Endodermal cell (in vitro differentiated cells): ENCODE measurements around the gene PTPRN2. TPM values are rescaled to one million over a fixed set of nuclear protein-coding genes. Genes with fewer than 3 reads are reported as not detected.
"Not testable (repeated sequence)": the region's sequence is repeated elsewhere in the genome, so short reads cannot be mapped to it uniquely, and the experiment has no call there.

Source experiments
- DNase-seq: peaks from one replicate; pipeline ENCODE4 v3.0.0-alpha.2; 2017
- H3K27ac ChIP-seq: 2 replicates; pipeline ENCODE4 v1.5.1; 2013; ENCODE audit warnings: mild to moderate bottlenecking, low read depth, low read length, moderate library complexity
- H3K27me3 ChIP-seq: 2 replicates; pipeline ENCODE4 v1.6.1; 2013; ENCODE audit warnings: mild to moderate bottlenecking, low read length, moderate library complexity; ENCODE audit not compliant: insufficient read depth, control insufficient read depth, poor library complexity, severe bottlenecking
- H3K36me3 ChIP-seq: 2 replicates; pipeline ENCODE4 v1.7.0; 2013; ENCODE audit warnings: mild to moderate bottlenecking, low read length, moderate library complexity; ENCODE audit not compliant: control insufficient read depth, insufficient read depth
- H3K4me1 ChIP-seq: one replicate; pipeline ENCODE4 v1.7.0; 2013; ENCODE audit warnings: low read length; ENCODE audit not compliant: control insufficient read depth, insufficient read depth
- H3K4me3 ChIP-seq: 2 replicates; pipeline ENCODE4 v1.5.1; 2013; ENCODE audit warnings: mild to moderate bottlenecking, low read length, moderate library complexity
- H3K9ac ChIP-seq: 2 replicates; pipeline ENCODE4 v1.6.1; 2013; ENCODE audit warnings: mild to moderate bottlenecking, low read length, moderate library complexity; ENCODE audit not compliant: poor library complexity, severe bottlenecking; ENCODE audit errors: extremely low read depth
- H3K9me3 ChIP-seq: 2 replicates; pipeline ENCODE4 v1.6.1; 2013; ENCODE audit warnings: mild to moderate bottlenecking, low read length, moderate library complexity; ENCODE audit not compliant: control insufficient read depth
- H3K27ac Mint-ChIP-seq: 2 replicates; pipeline ENCODE4 v1.8.0; 2020; ENCODE audit warnings: mixed read lengths
- H3K27me3 Mint-ChIP-seq: 2 replicates; pipeline ENCODE4 v1.8.0; 2021; ENCODE audit warnings: mild to moderate bottlenecking, mixed read lengths; ENCODE audit not compliant: insufficient read depth
- H3K36me3 Mint-ChIP-seq: 2 replicates; pipeline ENCODE4 v1.8.0; 2020; ENCODE audit warnings: low read depth, mixed read lengths
- H3K4me1 Mint-ChIP-seq: 2 replicates; pipeline ENCODE4 v1.8.0; 2020; ENCODE audit warnings: mixed read lengths
- H3K4me3 Mint-ChIP-seq: 2 replicates; pipeline ENCODE4 v1.8.0; 2020; ENCODE audit warnings: mild to moderate bottlenecking, moderate library complexity, mixed read lengths
- H3K9me3 Mint-ChIP-seq: 2 replicates; pipeline ENCODE4 v1.8.0; 2020; ENCODE audit warnings: mild to moderate bottlenecking, mixed read lengths
- WGBS, 2 experiments: methylation state at CpG; one replicate each; pipeline versions ENCODE4 v1.1.5 to v1.1.7; 2013; ENCODE audit warnings: missing lambda C conversion rate in 2 of 2, mixed read lengths in 1 of 2; ENCODE audit not compliant: insufficient coverage in 1 of 2, insufficient read length in 1 of 2; 5-methylcytosine and 5-hydroxymethylcytosine counted together
- total RNA-seq, 2 donors: library from RNA; stranded (reverse); fragmentation: NEBNext Ultra II Directional in 1 of 2; extraction: Animal tissue kit (Norgen Biotek cat#: 25700) in 1 of 2; gene quantifications; 2 replicates in 1 of 2; 3 replicates in 1 of 2; pipeline ENCODE4 v1.2.1, GENCODE V29; 2021
- TF ChIP-seq, protein P1 (sequence below): fragments of 200-600 bp; sonication (generic); conservative IDR thresholded peaks from 2 replicates; pipeline ENCODE4 v1.5.0; 2021; ENCODE audit warnings: antibody characterized with exemption, mild to moderate bottlenecking

The PTPRN2 gene
- total RNA-seq, 2 donors from 2014 or later, result 0.69 to 1.2 TPM

DNA sequence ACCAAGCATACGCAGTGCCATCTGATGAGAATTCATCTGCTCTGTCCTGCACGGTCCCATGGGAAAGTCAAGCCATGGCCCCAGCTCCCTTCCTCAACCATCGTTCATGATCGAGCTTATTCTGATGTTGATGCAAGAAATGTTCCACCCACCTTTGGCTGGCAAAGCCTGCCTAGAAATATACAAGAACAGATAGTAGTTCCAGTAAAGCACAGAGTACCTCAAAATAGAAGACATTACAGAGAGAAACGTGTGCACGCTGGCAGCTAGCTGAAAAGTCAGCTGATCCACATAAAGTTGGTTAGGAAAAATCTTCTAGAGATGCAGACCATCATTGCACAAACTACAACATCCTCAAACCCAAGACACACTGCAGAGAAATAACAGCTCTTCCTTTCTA is 127.0 kb downstream of the PTPRN2 start:
- H3K4me3 Mint-ChIP-seq, result no peak overlapping the region
- TF ChIP-seq, protein P1, sequence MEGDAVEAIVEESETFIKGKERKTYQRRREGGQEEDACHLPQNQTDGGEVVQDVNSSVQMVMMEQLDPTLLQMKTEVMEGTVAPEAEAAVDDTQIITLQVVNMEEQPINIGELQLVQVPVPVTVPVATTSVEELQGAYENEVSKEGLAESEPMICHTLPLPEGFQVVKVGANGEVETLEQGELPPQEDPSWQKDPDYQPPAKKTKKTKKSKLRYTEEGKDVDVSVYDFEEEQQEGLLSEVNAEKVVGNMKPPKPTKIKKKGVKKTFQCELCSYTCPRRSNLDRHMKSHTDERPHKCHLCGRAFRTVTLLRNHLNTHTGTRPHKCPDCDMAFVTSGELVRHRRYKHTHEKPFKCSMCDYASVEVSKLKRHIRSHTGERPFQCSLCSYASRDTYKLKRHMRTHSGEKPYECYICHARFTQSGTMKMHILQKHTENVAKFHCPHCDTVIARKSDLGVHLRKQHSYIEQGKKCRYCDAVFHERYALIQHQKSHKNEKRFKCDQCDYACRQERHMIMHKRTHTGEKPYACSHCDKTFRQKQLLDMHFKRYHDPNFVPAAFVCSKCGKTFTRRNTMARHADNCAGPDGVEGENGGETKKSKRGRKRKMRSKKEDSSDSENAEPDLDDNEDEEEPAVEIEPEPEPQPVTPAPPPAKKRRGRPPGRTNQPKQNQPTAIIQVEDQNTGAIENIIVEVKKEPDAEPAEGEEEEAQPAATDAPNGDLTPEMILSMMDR, result no peak
- 82 to 88% methylated on average over 6 of the region's 6 CpGs for WGBS, 2 experiments

DNA sequence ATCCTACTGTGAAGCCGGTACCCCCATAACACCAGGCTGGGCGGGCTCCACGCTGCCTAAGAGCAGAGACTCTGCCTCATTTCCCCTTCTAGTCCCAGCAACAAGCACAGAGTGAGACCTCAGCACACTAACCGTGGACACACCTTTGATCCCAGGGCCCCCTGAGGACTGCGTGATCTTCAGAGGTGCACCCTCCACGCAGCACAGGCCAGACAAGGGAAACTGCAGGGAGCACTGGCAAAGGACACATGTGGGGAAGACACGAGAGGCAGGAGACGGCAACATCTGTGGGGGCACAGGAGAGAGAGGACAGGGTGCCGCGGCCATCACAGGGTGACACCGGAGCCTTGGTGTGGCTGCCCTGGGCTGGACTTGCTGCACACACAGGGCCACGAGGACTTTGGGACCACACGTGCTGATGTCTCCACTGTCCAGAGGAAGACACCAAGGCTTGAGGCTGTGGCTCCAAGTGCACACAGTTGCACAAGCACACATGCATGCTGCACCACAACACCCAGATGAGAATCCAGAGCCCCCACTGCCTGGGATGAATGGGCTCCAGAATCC is 128.8 kb downstream of the PTPRN2 start:
- Mint-ChIP-seq H3K27ac (no peak overlapping the region), H3K27me3 (peaks cover 4% of the 10 kb centered on the region), H3K9me3 (peaks cover 16% of the 10 kb centered on the region), H3K4me1 (no peaks in the 10 kb centered on the region), H3K36me3 (peaks cover 1% of the 10 kb centered on the region), H3K4me3 (no peak overlapping the region)
- H3K9ac ChIP-seq, result no peak overlapping the region
- WGBS, 2 experiments, result 68% methylated on average over 10 to 13 of the region's 13 CpGs
- H3K27ac ChIP-seq, result no peak overlapping the region
- H3K27me3 ChIP-seq, result no peaks in the 10 kb centered on the region
- peaks cover 64% of the 10 kb centered on the region for H3K9me3 ChIP-seq
- H3K4me1 ChIP-seq, result no peaks in the 10 kb centered on the region
- no peak overlapping the region for H3K4me3 ChIP-seq
- TF ChIP-seq, protein P1, result no peak
- H3K36me3 ChIP-seq, result no peaks in the 10 kb centered on the region
- no peak for DNase-seq

More for the DNA sequence above, 127.0 kb downstream of the PTPRN2 start:
- no peaks in the 10 kb centered on the region for H3K27me3 ChIP-seq
- peaks cover 4% of the 10 kb centered on the region for H3K27me3 Mint-ChIP-seq
- no peaks in the 10 kb centered on the region for H3K36me3 Mint-ChIP-seq
- H3K4me3 ChIP-seq, result no peak overlapping the region
- peaks cover 10% of the 10 kb centered on the region for H3K9me3 Mint-ChIP-seq
- peaks cover 74% of the 10 kb centered on the region for H3K9me3 ChIP-seq
- H3K27ac ChIP-seq, result no peak overlapping the region
- no peaks in the 10 kb centered on the region for H3K4me1 ChIP-seq
- H3K36me3 ChIP-seq, result no peaks in the 10 kb centered on the region
- DNase-seq, result no peak
- no peak overlapping the region for H3K27ac Mint-ChIP-seq
- H3K4me1 Mint-ChIP-seq, result no peaks in the 10 kb centered on the region
- H3K9ac ChIP-seq, result no peak overlapping the region

DNA sequence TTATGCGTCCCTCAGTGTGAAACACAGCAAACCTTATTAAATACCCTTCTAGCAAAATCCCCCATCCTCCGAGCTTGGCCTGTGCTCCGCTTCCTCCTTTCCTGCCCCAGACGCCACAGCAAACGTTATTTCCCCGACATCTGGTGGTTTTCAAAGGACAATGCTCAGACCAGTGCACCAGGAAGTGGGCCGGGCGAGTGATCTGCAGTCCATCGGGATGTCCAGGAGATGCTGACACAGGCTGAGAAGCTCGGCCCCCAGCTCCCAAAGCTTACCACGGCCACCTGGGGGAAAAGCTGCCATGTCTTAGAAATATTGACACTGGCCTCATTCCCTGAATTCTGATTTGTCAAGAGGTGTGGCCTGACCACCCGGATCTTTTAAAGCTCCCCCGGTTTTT is 129.5 kb downstream of the PTPRN2 start:
- Histone ChIP-seq H3K4me3 (no peak overlapping the region), H3K4me1 (no peaks in the 10 kb centered on the region), H3K9me3 (peaks cover 64% of the 10 kb centered on the region), H3K27ac (no peak overlapping the region), H3K9ac (no peak overlapping the region), H3K36me3 (no peaks in the 10 kb centered on the region), H3K27me3 (no peaks in the 10 kb centered on the region)
- TF ChIP-seq, protein P1, result no peak
- Mint-ChIP-seq H3K4me1 (no peaks in the 10 kb centered on the region), H3K36me3 (peaks cover 1% of the 10 kb centered on the region), H3K27me3 (peaks cover 4% of the 10 kb centered on the region), H3K4me3 (no peak overlapping the region), H3K9me3 (peaks cover 16% of the 10 kb centered on the region), H3K27ac (no peak overlapping the region)
- WGBS, 2 experiments, result 79 to 81% methylated on average over 13 of the region's 13 CpGs
- DNase-seq, result no peak

DNA sequence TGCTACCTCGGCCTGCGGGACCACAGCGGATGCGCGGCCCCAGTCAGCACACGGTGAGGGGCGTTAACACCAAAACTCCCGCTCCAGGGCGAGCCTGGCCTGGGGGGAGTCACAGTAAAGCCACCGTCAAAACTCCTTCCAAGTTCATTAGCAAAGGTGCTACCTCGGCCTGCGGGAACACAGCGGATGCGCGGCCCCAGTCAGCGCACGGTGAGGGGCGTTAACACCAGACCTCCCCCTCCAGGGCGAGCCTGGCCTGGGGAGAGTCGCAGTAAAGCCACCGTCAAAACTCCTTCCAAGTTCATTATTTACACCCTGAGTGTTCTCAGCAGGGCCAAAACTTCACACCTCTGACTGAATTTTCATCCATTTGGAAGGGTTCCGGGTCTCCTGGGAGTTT is 130.0 kb downstream of the PTPRN2 start:
- not testable (repeated sequence) for H3K4me3 Mint-ChIP-seq, DNase-seq
- 89 to 92% methylated on average over 12 to 22 of the region's 22 CpGs for WGBS, 2 experiments

More for the DNA sequence above, 130.0 kb downstream of the PTPRN2 start:
- H3K4me1 Mint-ChIP-seq, H3K36me3 Mint-ChIP-seq, H3K4me1 ChIP-seq, H3K27me3 Mint-ChIP-seq, H3K36me3 ChIP-seq, H3K27ac Mint-ChIP-seq, H3K4me3 ChIP-seq, H3K9ac ChIP-seq, H3K27me3 ChIP-seq, H3K27ac ChIP-seq: not testable (repeated sequence)
- H3K9me3 ChIP-seq, result peaks cover 63% of the 10 kb centered on the region
- H3K9me3 Mint-ChIP-seq, result peaks cover 16% of the 10 kb centered on the region
